Brain microvascular endothelial cell (primary cell): Measurements from ENCODE around the gene SPI1.

Experiments used
- DNase-seq: peaks from one replicate; pipeline ENCODE4 v3.0.0-alpha.2; 2020
- H3K27ac ChIP-seq: fragments of 250-450 bp; sonication (Bioruptor Pico); 2 replicates; pipeline ENCODE4 v1.5.1; 2020; ENCODE audit warnings: mild to moderate bottlenecking, moderate library complexity
- H3K27me3 ChIP-seq: fragments of 250-450 bp; sonication (Bioruptor Pico); replicated peaks from 2 replicates; pipeline ENCODE4 v1.5.1; 2020; ENCODE audit warnings: mild to moderate bottlenecking
- H3K36me3 ChIP-seq: fragments of 250-450 bp; sonication (Bioruptor Pico); replicated peaks from 2 replicates; pipeline ENCODE4 v1.5.1; 2020; ENCODE audit warnings: mild to moderate bottlenecking
- H3K4me3 ChIP-seq: 2 replicates; pipeline ENCODE4 v1.5.1; 2011; ENCODE audit warnings: low read depth, mild to moderate bottlenecking, control low read depth, low read length, moderate library complexity
- CTCF ChIP-seq: IDR thresholded peaks from 2 replicates; pipeline ENCODE4 v1.5.1; 2011; ENCODE audit warnings: low read depth, mild to moderate bottlenecking, moderate library complexity, low read length, control low read depth, inconsistent platforms; ENCODE audit errors: missing control alignments
- in situ Hi-C: cut with HindIII; loops from 2 replicates; pipeline ENCODE4 v1.10.0; 2017; ENCODE audit warnings: low sequenced_read_pairs, low pct_ligation_motif_present

Gene SPI1

GRCh38 chr11:47407746-47408590 lies 29.6 kb upstream of the SPI1 start, which contains the start of gene SLC39A13:
Gene SLC39A13 (plus strand): TSS chr11:47408590. CDS start chr11:47410095, 1,505 bp downstream.
- peak within 1 kb of the TSS; percentile 89 for H3K4me3 ChIP-seq
- peaks cover 11% of the 10 kb centered on the region for H3K36me3 ChIP-seq
- in situ Hi-C loops = no loop called here
- DNase-seq = peak; percentile 94
- peak; percentile 45 for TF ChIP-seq CTCF
- no peaks in the 10 kb centered on the region for H3K27me3 ChIP-seq
- H3K27ac ChIP-seq = peak within 1 kb of the TSS; percentile 85

GRCh38 chr11:47406896-47407745 lies 28.8 kb upstream of the SPI1 start:
- peak overlapping the region; percentile 68 for H3K27ac ChIP-seq
- no peaks in the 10 kb centered on the region for H3K27me3 ChIP-seq
- peak; percentile 14 for TF ChIP-seq CTCF
- in situ Hi-C loops = no loop called here
- peaks cover 9% of the 10 kb centered on the region for H3K36me3 ChIP-seq
- peak overlapping the region; percentile 59 for H3K4me3 ChIP-seq
- no peak for DNase-seq

- no peak overlapping the region for H3K27ac ChIP-seq
- no peak overlapping the region for H3K4me3 ChIP-seq
- TF ChIP-seq CTCF = no peak
- in situ Hi-C loops = no loop called here
- H3K27me3 ChIP-seq = no peaks in the 10 kb centered on the region
- no peak for DNase-seq
- H3K36me3 ChIP-seq = no peaks in the 10 kb centered on the region
Measured at GRCh38 chr11:47403571-47403970, 25.2 kb upstream of the SPI1 start.

GRCh38 chr11:47403135-47403534 lies 24.8 kb upstream of the SPI1 start:
- Histone ChIP-seq H3K27ac (no peak overlapping the region), H3K36me3 (no peaks in the 10 kb centered on the region), H3K4me3 (no peak overlapping the region), H3K27me3 (no peaks in the 10 kb centered on the region)
- in situ Hi-C loops = no loop called here
- TF ChIP-seq CTCF = no peak
- DNase-seq = no peak

- Histone ChIP-seq H3K36me3 (no peaks in the 10 kb centered on the region), H3K4me3 (no peak overlapping the region), H3K27ac (no peak overlapping the region), H3K27me3 (no peaks in the 10 kb centered on the region)
- in situ Hi-C loops = no loop called here
- TF ChIP-seq CTCF = no peak
- no peak for DNase-seq
Measured at GRCh38 chr11:47400768-47401279, 22.5 kb upstream of the SPI1 start.
